Ureter (tissue), 1 donor: Measurements from ENCODE around the gene CBR3. TPM values are rescaled to one million over a fixed set of nuclear protein-coding genes. Genes with fewer than 3 reads are reported as not detected.

Experiments used
- DNase-seq: peaks from one replicate; pipeline ENCODE4 v3.0.0-alpha.2; 2020; ENCODE audit warnings: low spot score
- total RNA-seq: library from RNA; stranded (reverse); gene quantifications from one replicate; pipeline ENCODE4 v1.2.4, GENCODE V29; 2023
- donor health status: DM: yes; HTN: yes; CAD: no.

Gene CBR3
- total RNA-seq, 1 donor from 2014 or later = 1.8 TPM

- no peak for DNase-seq
Observed at GRCh38 chr21:36183144-36183795, 48.4 kb downstream of the CBR3 start.

GRCh38 chr21:36184545-36184944 is 49.7 kb downstream of the CBR3 start:
- DNase-seq = no peak

GRCh38 chr21:36185523-36185922 is 50.6 kb downstream of the CBR3 start:
- no peak for DNase-seq

GRCh38 chr21:36186081-36186480 is 51.2 kb downstream of the CBR3 start:
- no peak for DNase-seq

GRCh38 chr21:36186506-36187399 is 51.9 kb downstream of the CBR3 start:
- DNase-seq = no peak

GRCh38 chr21:36188081-36188681 is 53.3 kb downstream of the CBR3 start:
- no peak for DNase-seq

- no peak for DNase-seq
Observed at GRCh38 chr21:36188937-36189336, 54.1 kb downstream of the CBR3 start.

- no peak for DNase-seq
Observed at GRCh38 chr21:36190736-36191135, 55.9 kb downstream of the CBR3 start.

GRCh38 chr21:36193200-36193599 is 58.3 kb downstream of the CBR3 start:
- no peak for DNase-seq

GRCh38 chr21:36194024-36194423 is 59.1 kb downstream of the CBR3 start:
- no peak for DNase-seq

GRCh38 chr21:36195613-36196012 is 60.7 kb downstream of the CBR3 start:
- no peak for DNase-seq

Other genes with a start within 250 kb of the CBR3 start
- gene SETD4, start 74.6 kb upstream of the CBR3 start, total RNA-seq = 38.2 TPM
- gene CBR1, start 65.1 kb upstream of the CBR3 start, total RNA-seq = 44.2 TPM
- 31.0 TPM for gene DOP1B, start 21.7 kb downstream of the CBR3 start, total RNA-seq
- gene MORC3, start 185.1 kb downstream of the CBR3 start, total RNA-seq = 59.3 TPM